ENCODE results near the gene OTOP1. TPM values are rescaled to one million over a fixed set of nuclear protein-coding genes. Genes with fewer than 3 reads are reported as not detected.
"Not testable (repeated sequence)": the region's sequence is repeated elsewhere in the genome, so short reads cannot be mapped to it uniquely, and the experiment has no call there.

Gene OTOP1
- total RNA-seq, 1 donor from 2014 or later = not detected

GRCh38 chr4:4162186-4162585 lies 64.5 kb downstream of the OTOP1 start:
- DNase-seq (ENCODE audit: low read depth, low spot score) = not testable (repeated sequence)

GRCh38 chr4:4160956-4161665 lies 65.6 kb downstream of the OTOP1 start:
- DNase-seq (ENCODE audit: low read depth, low spot score) = not testable (repeated sequence)

- DNase-seq (ENCODE audit: low read depth, low spot score) = not testable (repeated sequence)
Measured at GRCh38 chr4:4145622-4146021, 81.1 kb downstream of the OTOP1 start.

- DNase-seq (ENCODE audit: low read depth, low spot score) = not testable (repeated sequence)
Measured at GRCh38 chr4:4143376-4143775, 83.4 kb downstream of the OTOP1 start.

GRCh38 chr4:4142679-4143078 lies 84.0 kb downstream of the OTOP1 start:
- not testable (repeated sequence) for DNase-seq (ENCODE audit: low read depth, low spot score)

GRCh38 chr4:4141186-4141585 lies 85.5 kb downstream of the OTOP1 start:
- DNase-seq (ENCODE audit: low read depth, low spot score) = not testable (repeated sequence)

Other genes with a start within 250 kb of the OTOP1 start
- 13.6 and 20.8 TPM in 2 replicates for gene TMEM128, start 21.3 kb upstream of the OTOP1 start, total RNA-seq
- 25.3 and 37.4 TPM in 2 replicates for gene LYAR, start 63.2 kb upstream of the OTOP1 start, total RNA-seq
- gene ZBTB49, start 63.3 kb upstream of the OTOP1 start, total RNA-seq = 3.4 and 4.6 TPM in 2 replicates
- 13.7 and 33.4 TPM in 2 replicates for gene NSG1, start 160.2 kb upstream of the OTOP1 start, total RNA-seq

Data from pulmonary artery endothelial cell (primary cell).